Liver (tissue), 3 donors: Measurements from ENCODE around the gene IQSEC1.

Experiments
- RAD21 ChIP-seq, 2 donors: IDR thresholded peaks; 2 replicates each; pipeline ENCODE4 v1.6.1; 2016; ENCODE audit warnings: antibody characterized with exemption in 2 of 2, mild to moderate bottlenecking in 2 of 2
- ZBTB33 ChIP-seq: IDR thresholded peaks from 2 replicates; pipeline ENCODE4 v1.6.1; 2016; ENCODE audit warnings: antibody characterized with exemption
- TF ChIP-seq, protein P1 (sequence below): fragments of 150-350 bp; IDR thresholded peaks from 2 replicates; pipeline ENCODE4 v1.5.1; 2017; ENCODE audit warnings: improper control_type of control experiment, low read depth, low read length; ENCODE audit not compliant: missing input control
- donor health status: healthy.
- donor health status: healthy.

DNA sequence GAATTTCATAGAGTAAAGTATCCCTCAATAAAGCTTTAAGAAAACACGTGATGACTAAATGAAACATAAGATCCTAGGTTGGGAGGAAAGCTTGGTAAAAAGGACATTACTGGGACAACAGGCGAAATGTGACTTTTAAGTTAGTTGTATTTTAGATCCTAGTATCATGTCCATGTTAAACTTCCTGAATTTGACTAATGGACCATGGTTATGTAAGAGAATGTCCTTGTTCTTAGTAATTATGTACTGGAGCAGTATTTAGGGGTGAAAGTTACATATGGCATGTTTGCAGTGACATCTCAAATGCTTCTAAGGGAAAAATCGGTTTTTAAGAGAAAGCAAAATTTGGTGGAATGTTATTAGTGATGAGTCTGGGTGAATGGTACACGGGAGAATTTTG, 69.6 kb downstream of the IQSEC1 start:
- TF ChIP-seq, protein P1, sequence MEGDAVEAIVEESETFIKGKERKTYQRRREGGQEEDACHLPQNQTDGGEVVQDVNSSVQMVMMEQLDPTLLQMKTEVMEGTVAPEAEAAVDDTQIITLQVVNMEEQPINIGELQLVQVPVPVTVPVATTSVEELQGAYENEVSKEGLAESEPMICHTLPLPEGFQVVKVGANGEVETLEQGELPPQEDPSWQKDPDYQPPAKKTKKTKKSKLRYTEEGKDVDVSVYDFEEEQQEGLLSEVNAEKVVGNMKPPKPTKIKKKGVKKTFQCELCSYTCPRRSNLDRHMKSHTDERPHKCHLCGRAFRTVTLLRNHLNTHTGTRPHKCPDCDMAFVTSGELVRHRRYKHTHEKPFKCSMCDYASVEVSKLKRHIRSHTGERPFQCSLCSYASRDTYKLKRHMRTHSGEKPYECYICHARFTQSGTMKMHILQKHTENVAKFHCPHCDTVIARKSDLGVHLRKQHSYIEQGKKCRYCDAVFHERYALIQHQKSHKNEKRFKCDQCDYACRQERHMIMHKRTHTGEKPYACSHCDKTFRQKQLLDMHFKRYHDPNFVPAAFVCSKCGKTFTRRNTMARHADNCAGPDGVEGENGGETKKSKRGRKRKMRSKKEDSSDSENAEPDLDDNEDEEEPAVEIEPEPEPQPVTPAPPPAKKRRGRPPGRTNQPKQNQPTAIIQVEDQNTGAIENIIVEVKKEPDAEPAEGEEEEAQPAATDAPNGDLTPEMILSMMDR: no peak
- TF ChIP-seq RAD21 (IDR thresholded peaks at IDR 0.05) (no peak), ZBTB33 (no peak)
